Measurements from ENCODE around the gene EGFR. TPM values are rescaled to one million over a fixed set of nuclear protein-coding genes. Genes with fewer than 3 reads are reported as not detected.
"Not testable (repeated sequence)": the region's sequence is repeated elsewhere in the genome, so short reads cannot be mapped to it uniquely, and the experiment has no call there.

Gene EGFR
- total RNA-seq, 2 donors from 2014 or later: 54.8 to 56.7 TPM

DNA sequence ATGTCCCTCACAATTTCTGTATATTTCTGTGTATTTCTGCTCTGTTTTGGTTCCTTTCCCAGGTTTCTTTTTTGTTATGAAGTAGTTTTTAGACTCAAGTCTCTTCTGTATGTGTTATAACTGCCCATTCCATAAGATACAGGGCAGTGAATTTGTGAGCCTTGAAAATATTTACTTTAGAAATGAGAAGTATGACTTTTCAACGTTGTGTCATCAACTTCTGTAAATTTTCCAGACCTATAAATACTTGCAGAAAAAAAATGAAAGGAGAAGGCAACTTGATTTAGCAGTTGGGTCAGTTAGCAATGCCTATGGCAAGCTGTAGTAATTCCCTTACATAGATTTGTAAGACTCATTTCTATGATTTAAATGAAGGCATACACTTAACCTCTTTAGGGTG lies 11.5 kb downstream of the EGFR start:
- no peak overlapping the region for H3K4me3 ChIP-seq
- DNase-seq (ENCODE audit: low spot score): no peak
- H3K27me3 ChIP-seq (replicated peaks; ENCODE audit: insufficient read depth): no peaks in the 10 kb centered on the region
- no peak for TF ChIP-seq CTCF (IDR thresholded peaks at IDR 0.05)
- no peaks in the 10 kb centered on the region for H3K9me3 ChIP-seq
- no peaks in the 10 kb centered on the region for H3K36me3 ChIP-seq
- peaks cover 44 to 82% of the 10 kb centered on the region in 2 donors for H3K4me1 ChIP-seq (ENCODE audit: control insufficient read depth in 1 of 2, low read depth in 2 of 2)
- H3K27ac ChIP-seq: peak overlapping the region in 1 of 2 donors; percentile 57
- ATAC-seq (ENCODE audit: insufficient number of reproducible peaks, low FRiP score, low read depth): no peak

DNA sequence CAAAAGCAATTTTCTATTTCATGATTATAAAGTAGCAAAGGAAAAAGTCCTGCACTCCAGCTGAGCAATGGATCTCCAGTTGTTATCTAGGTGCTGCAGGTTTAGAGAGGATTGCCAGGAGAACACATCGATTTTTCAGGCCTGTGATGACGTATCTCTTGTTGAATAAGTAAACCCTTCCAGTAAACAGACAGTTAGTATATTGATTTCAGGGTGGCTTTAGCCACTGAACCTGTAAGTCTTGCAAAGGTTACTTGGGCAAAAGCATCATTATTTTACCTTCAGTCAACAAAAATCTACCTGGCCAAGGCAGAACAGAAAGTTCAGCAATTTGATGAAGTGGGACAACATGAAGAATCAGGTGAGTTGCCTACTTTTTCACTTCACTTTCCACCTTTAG lies 12.3 kb downstream of the EGFR start:
- DNase-seq (ENCODE audit: low spot score) (no peak), ATAC-seq (ENCODE audit: insufficient number of reproducible peaks, low FRiP score, low read depth) (no peak)
- peak overlapping the region in 1 of 2 donors; percentile 57 for H3K27ac ChIP-seq
- H3K4me3 ChIP-seq: no peak overlapping the region
- H3K27me3 ChIP-seq (replicated peaks; ENCODE audit: insufficient read depth): no peaks in the 10 kb centered on the region
- peaks cover 43 to 74% of the 10 kb centered on the region in 2 donors for H3K4me1 ChIP-seq (ENCODE audit: control insufficient read depth in 1 of 2, low read depth in 2 of 2)
- no peaks in the 10 kb centered on the region for H3K36me3 ChIP-seq
- no peaks in the 10 kb centered on the region for H3K9me3 ChIP-seq
- TF ChIP-seq CTCF (IDR thresholded peaks at IDR 0.05): no peak

DNA sequence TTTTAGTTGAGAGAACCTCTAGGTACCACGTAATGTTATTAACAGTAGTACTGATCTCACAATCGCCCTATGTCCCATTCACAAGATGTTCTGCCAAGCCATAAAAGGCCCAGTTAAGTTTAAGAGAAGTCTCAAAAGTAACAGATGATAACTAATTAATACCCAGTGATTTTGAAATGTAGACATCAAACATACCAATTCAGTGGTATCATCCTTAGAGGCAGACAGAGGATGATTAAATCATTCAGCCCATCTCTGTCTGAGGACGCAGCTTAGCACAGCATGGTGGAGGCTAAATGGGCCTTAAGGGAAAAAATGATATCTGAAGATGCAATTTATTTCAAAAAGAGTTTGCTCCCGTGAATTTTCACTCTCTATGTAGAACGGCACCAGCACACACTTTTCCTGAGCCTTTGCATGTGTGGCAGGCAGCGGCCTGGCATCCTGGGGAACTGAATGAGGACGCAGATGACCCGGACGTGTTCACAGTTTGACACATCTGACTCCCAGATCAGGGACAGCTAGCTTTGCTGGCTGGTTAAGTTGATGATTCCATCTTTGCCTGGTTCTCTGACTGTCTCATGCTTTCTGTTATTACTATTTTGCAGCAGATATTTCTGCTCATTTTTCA lies 13.4 kb downstream of the EGFR start:
- Histone ChIP-seq H3K36me3 (no peaks in the 10 kb centered on the region), H3K27me3 (replicated peaks; ENCODE audit: insufficient read depth) (no peaks in the 10 kb centered on the region), H3K4me3 (no peak overlapping the region), H3K9me3 (no peaks in the 10 kb centered on the region), H3K27ac (no peak overlapping the region), H3K4me1 (ENCODE audit: control insufficient read depth in 1 of 2, low read depth in 2 of 2) (peaks cover 33 to 63% of the 10 kb centered on the region in 2 donors)
- no peak for ATAC-seq (ENCODE audit: insufficient number of reproducible peaks, low FRiP score, low read depth)
- no peak for TF ChIP-seq CTCF (IDR thresholded peaks at IDR 0.05)
- no peak for DNase-seq (ENCODE audit: low spot score)

- no peak for ATAC-seq (ENCODE audit: insufficient number of reproducible peaks, low FRiP score, low read depth)
- TF ChIP-seq CTCF (IDR thresholded peaks at IDR 0.05): no peak
- peaks cover 33 to 58% of the 10 kb centered on the region in 2 donors for H3K4me1 ChIP-seq (ENCODE audit: control insufficient read depth in 1 of 2, low read depth in 2 of 2)
These were observed 14.5 kb downstream of the EGFR start for GRCh38 chr7:55033236-55033846.

DNA sequence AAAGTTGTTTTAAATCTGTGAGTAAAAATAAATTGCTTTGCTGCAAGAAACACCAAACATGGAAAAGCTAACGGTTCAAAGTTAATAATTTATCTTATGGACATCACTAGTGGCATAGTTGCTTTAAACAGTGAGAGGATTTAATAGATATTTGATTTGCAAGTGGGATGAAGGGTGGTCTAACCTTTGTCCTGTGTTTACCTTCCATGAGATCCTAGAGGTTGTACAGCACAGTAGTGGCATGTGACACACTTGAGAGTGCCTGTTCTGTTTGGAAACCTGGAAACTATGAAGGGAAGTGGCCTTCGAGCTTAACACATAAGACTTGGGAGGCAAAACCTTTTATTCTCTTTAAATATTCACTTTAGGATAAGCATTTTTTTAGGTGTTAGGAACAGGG lies 16.0 kb downstream of the EGFR start:
- no peak for DNase-seq (ENCODE audit: low spot score)
- ATAC-seq (ENCODE audit: insufficient number of reproducible peaks, low FRiP score, low read depth): no peak
- TF ChIP-seq CTCF (IDR thresholded peaks at IDR 0.05): no peak
- Histone ChIP-seq H3K4me3 (no peak overlapping the region), H3K27ac (no peak overlapping the region), H3K27me3 (replicated peaks; ENCODE audit: insufficient read depth) (no peaks in the 10 kb centered on the region), H3K36me3 (no peaks in the 10 kb centered on the region), H3K4me1 (ENCODE audit: control insufficient read depth in 1 of 2, low read depth in 2 of 2) (peaks cover 27 to 50% of the 10 kb centered on the region in 2 donors), H3K9me3 (no peaks in the 10 kb centered on the region)

More at GRCh38 chr7:55033236-55033846, 14.5 kb downstream of the EGFR start:
- Histone ChIP-seq H3K36me3 (no peaks in the 10 kb centered on the region), H3K27me3 (replicated peaks; ENCODE audit: insufficient read depth) (no peaks in the 10 kb centered on the region), H3K27ac (no peak overlapping the region), H3K4me3 (no peak overlapping the region), H3K9me3 (no peaks in the 10 kb centered on the region)
- no peak for DNase-seq (ENCODE audit: low spot score)

- DNase-seq (ENCODE audit: low spot score): not testable (repeated sequence)
- H3K4me1 ChIP-seq (ENCODE audit: control insufficient read depth in 1 of 2, low read depth in 2 of 2): peaks cover 22 to 43% of the 10 kb centered on the region in 2 donors
These were observed 16.6 kb downstream of the EGFR start for GRCh38 chr7:55035410-55035809.

More at GRCh38 chr7:55035410-55035809, 16.6 kb downstream of the EGFR start:
- not testable (repeated sequence) for H3K27me3 ChIP-seq (replicated peaks; ENCODE audit: insufficient read depth); H3K27ac ChIP-seq; ATAC-seq (ENCODE audit: insufficient number of reproducible peaks, low FRiP score, low read depth); H3K4me3 ChIP-seq; H3K9me3 ChIP-seq; H3K36me3 ChIP-seq

All from thoracic aorta (tissue), 2 donors.